Erythroblast (primary cell): Measurements from ENCODE around the gene SERPINA12.

Experiments used
- DNase-seq, 2 experiments: peaks; one replicate each; lab custom pipeline; 2025; lab: John Stamatoyannopoulos, UW
- GATA1 ChIP-seq: IDR thresholded peaks from 2 replicates; pipeline ENCODE4 v1.6.1; 2011; ENCODE audit warnings: low read depth, mild to moderate bottlenecking, control low read depth, low read length, moderate library complexity
- POLR2A ChIP-seq: IDR thresholded peaks from 2 replicates; pipeline ENCODE4 v1.6.1; 2011; ENCODE audit warnings: mild to moderate bottlenecking, low read length

SERPINA12 gene

GRCh38 chr14:94460631-94461416, 48.4 kb downstream of the SERPINA12 start:
- no peak for TF ChIP-seq GATA1
- no peak for TF ChIP-seq POLR2A
- no peak for DNase-seq

DNA sequence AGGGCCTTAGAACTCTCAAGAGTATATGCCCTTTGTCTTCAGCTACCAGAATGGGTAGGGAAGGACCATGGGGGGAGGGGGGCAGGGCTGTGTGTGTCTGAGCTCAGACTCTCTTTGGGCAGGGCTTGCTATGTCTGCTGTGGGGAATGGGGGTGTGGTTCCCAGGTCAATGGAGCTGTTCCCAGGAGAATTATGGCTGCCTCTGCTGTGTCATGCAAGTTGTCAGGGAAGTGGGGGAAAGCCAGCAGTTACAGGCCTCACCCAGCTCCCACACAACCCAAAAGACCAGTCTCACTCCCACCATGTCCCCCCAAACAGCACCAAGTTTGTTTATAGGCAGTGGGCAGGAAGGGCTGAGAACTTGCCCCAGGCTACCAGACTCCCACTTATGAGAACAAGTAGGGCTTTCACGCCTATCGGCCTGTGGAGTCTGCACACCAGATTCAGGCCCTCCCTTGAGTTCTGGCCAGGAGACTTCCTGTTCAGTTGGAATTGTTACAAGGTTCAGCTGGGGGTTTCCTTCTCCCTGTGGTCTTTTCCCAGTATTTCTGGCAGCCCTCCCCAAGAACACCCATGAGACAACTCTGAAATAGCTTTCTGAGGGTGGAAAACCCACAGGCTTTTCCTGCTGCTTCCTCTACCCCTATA, 50.6 kb downstream of the SERPINA12 start:
- no peak for TF ChIP-seq GATA1
- no peak for TF ChIP-seq POLR2A
- DNase-seq: no peak

GRCh38 chr14:94458096-94458495, 51.2 kb downstream of the SERPINA12 start:
- DNase-seq: no peak
- no peak for TF ChIP-seq POLR2A
- TF ChIP-seq GATA1: no peak

DNA sequence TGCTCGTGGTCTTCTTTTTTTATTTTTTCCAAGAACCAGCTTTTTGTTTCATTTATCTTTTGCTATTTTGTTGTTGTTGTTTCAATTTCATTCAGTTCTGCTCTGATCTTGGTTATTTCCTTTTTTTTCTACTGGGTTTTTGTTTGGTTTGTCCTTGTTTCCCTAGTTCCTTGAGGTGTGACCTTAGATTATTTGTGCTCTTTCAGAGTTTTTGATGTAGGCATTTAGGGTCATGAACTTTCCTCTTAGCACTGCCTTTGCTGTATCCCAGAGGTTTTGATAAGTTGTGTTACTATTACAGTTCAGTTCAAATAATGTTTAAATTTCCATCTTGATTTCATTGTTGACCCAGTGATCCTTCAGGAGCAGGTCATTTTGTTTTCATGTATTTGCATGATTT, 53.3 kb downstream of the SERPINA12 start:
- TF ChIP-seq POLR2A (no peak), GATA1 (no peak)
- DNase-seq: no peak

DNA sequence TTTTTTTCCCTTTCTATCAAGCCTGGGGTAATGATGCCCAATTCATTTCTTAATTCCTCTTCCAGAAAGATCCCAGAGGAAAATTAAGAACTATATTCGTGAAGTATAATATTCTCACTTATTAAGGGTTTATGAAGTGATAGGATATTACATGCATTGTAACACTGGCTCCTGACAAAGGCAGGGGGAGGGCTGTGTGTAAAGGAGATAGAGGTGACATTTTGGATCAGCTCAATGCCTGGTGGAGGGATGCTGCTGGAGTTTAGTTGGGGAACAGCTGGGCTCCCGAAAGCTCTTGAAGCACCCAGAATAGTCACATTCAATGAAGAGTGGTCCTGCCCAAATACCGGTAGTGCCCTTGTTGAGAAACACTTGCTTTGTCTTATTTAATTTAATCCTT, 57.4 kb downstream of the SERPINA12 start:
- no peak for DNase-seq

GRCh38 chr14:94451091-94451771, 58.0 kb downstream of the SERPINA12 start:
- DNase-seq: no peak
- TF ChIP-seq POLR2A: no peak
- TF ChIP-seq GATA1: no peak

More for the DNA sequence above, 57.4 kb downstream of the SERPINA12 start:
- TF ChIP-seq POLR2A (no peak), GATA1 (no peak)

- no peak for DNase-seq
- TF ChIP-seq POLR2A (no peak), GATA1 (no peak)
Observed at GRCh38 chr14:94450722-94451090, 58.6 kb downstream of the SERPINA12 start.

- TF ChIP-seq GATA1 (no peak), POLR2A (no peak)
Observed at GRCh38 chr14:94449930-94450329, 59.3 kb downstream of the SERPINA12 start.

DNA sequence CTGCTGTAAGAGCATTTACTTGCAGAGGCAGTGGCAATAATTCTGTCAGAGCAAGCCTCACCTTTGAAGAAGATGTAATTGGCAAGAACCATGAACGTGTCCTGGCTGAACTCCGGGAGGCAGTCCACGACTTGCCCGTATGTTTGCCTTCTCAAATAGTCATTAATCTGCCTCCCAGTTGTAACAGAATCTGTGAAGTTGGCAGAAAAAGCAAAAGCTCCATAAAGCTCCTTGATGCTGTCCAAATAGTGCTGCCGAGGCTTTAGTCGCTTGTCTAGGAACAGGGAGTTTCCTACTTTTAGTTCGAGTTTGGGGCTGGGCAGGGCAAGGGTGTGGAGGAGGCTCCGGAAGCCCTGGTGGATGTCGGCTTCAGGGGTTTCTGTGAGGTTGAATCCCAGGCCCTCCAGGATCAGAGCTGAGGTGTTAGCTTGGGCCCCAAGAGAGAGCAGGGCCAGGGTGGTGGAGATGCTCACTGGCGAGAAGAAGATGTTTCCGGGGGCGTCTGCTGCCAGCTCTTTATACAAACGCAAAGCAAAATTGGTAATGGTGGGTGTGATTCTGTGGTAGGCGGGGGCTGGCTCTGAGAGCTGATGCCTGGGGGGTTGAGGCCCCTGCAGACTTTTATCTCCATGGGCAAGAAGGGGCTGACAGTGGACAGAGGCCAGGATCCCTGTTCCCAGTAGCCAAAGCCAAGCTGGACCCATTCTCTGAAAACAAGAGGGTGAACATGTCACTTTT, 61.0 kb downstream of the SERPINA12 start:
- no peak for DNase-seq
- no peak for TF ChIP-seq GATA1

More at GRCh38 chr14:94449930-94450329, 59.3 kb downstream of the SERPINA12 start:
- no peak for DNase-seq

DNA sequence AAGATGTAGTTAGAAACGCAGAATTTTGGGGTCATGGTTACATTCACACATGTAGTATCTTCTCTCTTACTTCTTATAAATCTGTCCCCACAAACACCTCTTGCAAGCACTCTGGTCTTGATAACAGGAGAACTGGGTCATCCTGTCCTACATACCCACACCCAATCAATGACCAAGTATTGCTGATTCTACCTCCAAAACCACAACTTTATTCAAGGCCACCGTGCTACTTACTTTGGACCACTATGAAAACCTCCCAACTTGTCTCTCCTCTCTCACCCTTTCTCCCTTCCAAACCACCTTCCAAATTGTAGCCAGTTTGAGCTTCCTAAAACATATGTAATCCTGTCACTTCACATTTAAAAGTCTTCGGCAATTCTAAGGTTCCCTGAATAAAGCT, 62.1 kb downstream of the SERPINA12 start:
- TF ChIP-seq POLR2A (no peak), GATA1 (no peak)

GRCh38 chr14:94446126-94446525, 63.1 kb downstream of the SERPINA12 start:
- no peak for DNase-seq
- TF ChIP-seq GATA1: no peak
- TF ChIP-seq POLR2A: no peak

More for the DNA sequence above, 62.1 kb downstream of the SERPINA12 start:
- DNase-seq: no peak

- no peak for DNase-seq
- TF ChIP-seq GATA1: no peak
- TF ChIP-seq POLR2A: no peak
Observed at GRCh38 chr14:94445003-94445402, 64.3 kb downstream of the SERPINA12 start.

GRCh38 chr14:94441531-94442205, 67.6 kb downstream of the SERPINA12 start:
- TF ChIP-seq POLR2A (no peak), GATA1 (no peak)
- no peak for DNase-seq
